Activated CD8-positive, alpha-beta memory T cell treated with anti-CD3 and anti-CD28 coated beads for 36 hours (primary cell): ENCODE measurements around the gene FGF12. TPM values are rescaled to one million over a fixed set of nuclear protein-coding genes. Genes with fewer than 3 reads are reported as not detected.
"Not testable (repeated sequence)": the region's sequence is repeated elsewhere in the genome, so short reads cannot be mapped to it uniquely, and the experiment has no call there.

Experiments
- CTCF ChIA-PET: fragments of 350-600 bp; sonication (Branson Sonifier 250); formaldehyde crosslinking; loops from one replicate; lab custom pipeline; 2021; ENCODE audit warnings: antibody characterized with exemption; lab: Charles Lee
- POLR2A ChIA-PET: fragments of 350-600 bp; sonication (Branson Sonifier 250); formaldehyde crosslinking; loops from one replicate; lab custom pipeline; 2021; ENCODE audit warnings: antibody characterized with exemption; lab: Charles Lee
- total RNA-seq, 2 experiments: library from RNA; stranded (reverse); gene quantifications; one replicate each; pipeline ENCODE4 v1.2.3, GENCODE V29; 2021

The FGF12 gene
- total RNA-seq, 2 experiments from 2014 or later = not detected

GRCh38 chr3:192608726-192609600 lies 118.4 kb downstream of the FGF12 start:
- ChIA-PET CTCF (no interaction called here), POLR2A (no interaction called here)

- CTCF ChIA-PET = no interaction called here
Measured at GRCh38 chr3:192607798-192608197, 119.5 kb downstream of the FGF12 start.

GRCh38 chr3:192597913-192598312 lies 129.4 kb downstream of the FGF12 start:
- ChIA-PET POLR2A (no interaction called here), CTCF (no interaction called here)

More at GRCh38 chr3:192607798-192608197, 119.5 kb downstream of the FGF12 start:
- POLR2A ChIA-PET = no interaction called here

- ChIA-PET POLR2A (no interaction called here), CTCF (no interaction called here)
Measured at GRCh38 chr3:192597506-192597905, 129.8 kb downstream of the FGF12 start.

DNA sequence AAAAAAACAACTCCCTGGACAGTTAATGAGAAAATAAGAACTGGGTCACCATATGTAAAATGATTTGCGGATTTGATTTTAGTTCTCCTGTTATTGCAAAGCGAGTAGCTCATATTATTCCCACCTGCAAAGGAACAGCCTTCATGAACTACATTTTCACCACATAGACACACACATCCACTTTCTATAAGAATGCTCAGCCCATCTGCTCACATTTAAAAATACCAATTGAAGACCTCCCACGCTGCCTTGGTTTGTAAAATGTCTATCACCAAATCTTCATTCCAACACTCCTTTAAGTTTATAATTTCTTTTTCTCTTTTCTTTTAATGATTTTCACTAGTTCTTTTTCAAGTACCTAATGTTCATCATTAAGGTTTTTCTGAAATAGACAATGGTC lies 148.6 kb downstream of the FGF12 start:
- ChIA-PET CTCF (no interaction called here), POLR2A (no interaction called here)

DNA sequence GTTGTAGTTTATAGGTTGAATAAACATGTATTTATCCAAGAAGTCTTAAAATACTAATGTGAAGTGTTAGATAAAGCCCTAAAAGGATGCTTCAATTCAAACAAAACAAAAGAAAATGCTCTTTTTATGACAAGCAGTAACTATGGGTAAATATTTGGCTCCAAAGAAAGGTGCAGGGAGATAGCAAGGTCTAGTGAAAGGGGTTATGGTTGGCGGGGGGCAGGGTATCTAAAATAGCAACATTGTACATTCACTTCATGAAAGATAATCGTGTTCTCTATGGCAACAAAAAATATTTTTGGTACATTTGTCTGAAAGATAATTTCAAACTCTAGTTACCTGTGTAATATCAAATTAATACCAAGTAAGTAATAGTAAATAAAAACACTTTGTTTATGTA lies 149.5 kb downstream of the FGF12 start:
- ChIA-PET CTCF (no interaction called here), POLR2A (no interaction called here)

DNA sequence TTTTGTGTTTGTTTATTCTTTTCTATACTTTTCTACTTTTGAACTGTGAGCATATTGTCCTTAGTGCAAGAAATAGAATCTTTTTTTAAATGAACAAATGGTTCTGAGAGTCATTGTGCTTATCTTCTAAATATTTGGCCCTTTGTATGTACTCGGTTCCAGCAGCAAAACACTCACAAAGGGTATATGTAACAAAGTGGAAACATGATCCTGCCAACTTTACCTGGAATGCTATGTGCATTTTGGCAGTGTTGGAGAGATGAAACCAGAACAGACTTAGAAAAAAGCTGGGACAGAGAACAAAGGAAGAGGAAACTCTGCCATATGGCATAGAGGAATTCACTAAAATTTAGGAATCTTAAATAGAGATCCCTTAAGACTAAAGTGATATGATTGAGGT lies 150.1 kb downstream of the FGF12 start:
- ChIA-PET CTCF (no interaction called here), POLR2A (no interaction called here)

GRCh38 chr3:192576704-192577103 lies 150.6 kb downstream of the FGF12 start:
- CTCF ChIA-PET = not testable (repeated sequence)

GRCh38 chr3:192575879-192576506 lies 151.3 kb downstream of the FGF12 start:
- POLR2A ChIA-PET = no interaction called here
- CTCF ChIA-PET = no interaction called here

More at GRCh38 chr3:192576704-192577103, 150.6 kb downstream of the FGF12 start:
- POLR2A ChIA-PET = not testable (repeated sequence)

DNA sequence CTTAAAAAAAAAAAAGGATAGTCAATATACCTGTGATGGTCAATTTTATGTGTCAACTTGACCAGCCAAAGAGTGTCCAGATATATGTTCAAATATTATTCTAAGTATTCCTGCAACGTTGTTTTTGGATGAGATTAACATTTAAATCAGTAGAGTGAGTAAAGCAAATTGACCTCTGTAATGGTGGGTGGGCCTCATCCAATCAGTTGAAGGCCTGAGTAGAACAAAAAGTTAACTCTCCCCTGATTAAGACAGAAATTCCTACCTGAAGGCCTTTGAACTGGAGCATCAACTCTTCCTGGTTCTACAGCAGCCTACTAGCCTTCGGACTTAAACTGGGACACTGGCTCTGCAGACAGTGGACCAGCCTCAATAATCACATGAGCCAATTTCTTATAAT lies 154.1 kb downstream of the FGF12 start:
- POLR2A ChIA-PET = no interaction called here

GRCh38 chr3:192570821-192571791 lies 156.2 kb downstream of the FGF12 start:
- CTCF ChIA-PET = no interaction called here

More for the DNA sequence above, 154.1 kb downstream of the FGF12 start:
- CTCF ChIA-PET = no interaction called here

DNA sequence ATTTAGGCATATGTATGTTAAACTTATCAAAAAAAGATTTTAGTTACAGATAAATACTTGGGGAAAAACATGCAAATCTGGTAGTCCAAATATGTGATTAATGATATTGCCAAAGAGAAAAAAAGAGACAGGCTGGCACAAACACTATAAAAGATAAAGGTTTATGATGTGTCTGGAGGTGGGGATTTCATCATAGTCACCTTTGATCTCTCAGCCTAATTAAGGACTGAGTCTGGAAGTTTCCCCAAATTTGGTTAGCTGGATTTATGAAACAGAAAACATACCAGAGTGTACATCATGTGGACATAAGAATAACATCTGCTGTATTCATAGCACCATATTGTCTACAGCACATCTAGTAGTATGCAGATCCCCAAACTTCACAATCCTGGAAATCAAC lies 157.0 kb downstream of the FGF12 start:
- ChIA-PET CTCF (no interaction called here), POLR2A (no interaction called here)

More at GRCh38 chr3:192570821-192571791, 156.2 kb downstream of the FGF12 start:
- POLR2A ChIA-PET = no interaction called here

- CTCF ChIA-PET = interaction anchor here (0.8 kb wide), 1 partner anchor 244 kb away, joined by 3 read pairs; no protein-coding TSS in a partner anchor
- POLR2A ChIA-PET = no interaction called here
Measured at GRCh38 chr3:192566706-192567290, 160.5 kb downstream of the FGF12 start.

DNA sequence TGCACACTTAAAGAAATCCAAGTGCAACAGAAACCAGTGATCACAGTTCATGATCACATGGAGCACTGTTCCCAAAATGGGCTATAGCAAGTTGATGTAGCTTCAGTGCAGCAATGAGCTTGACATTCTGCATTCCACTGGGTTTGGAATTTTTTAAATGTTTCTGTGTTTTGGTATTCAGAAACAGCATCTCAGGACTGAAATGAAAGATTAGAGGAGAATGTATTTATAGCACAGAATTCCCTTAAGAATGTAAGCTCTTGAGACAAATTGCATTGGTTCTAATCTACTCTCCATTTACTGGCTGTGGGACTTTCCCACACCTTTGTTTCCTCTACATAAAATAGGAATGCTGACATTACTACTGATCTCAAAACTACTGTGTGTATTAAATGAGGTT lies 162.7 kb downstream of the FGF12 start:
- POLR2A ChIA-PET = interaction anchor here (0.5 kb wide), 1 partner anchor 458 kb away, joined by 4 read pairs; no protein-coding TSS in a partner anchor

GRCh38 chr3:192563417-192563816 lies 163.9 kb downstream of the FGF12 start:
- ChIA-PET POLR2A (no interaction called here), CTCF (no interaction called here)

More for the DNA sequence above, 162.7 kb downstream of the FGF12 start:
- CTCF ChIA-PET = no interaction called here

GRCh38 chr3:192553707-192554106 lies 173.6 kb downstream of the FGF12 start:
- ChIA-PET CTCF (no interaction called here), POLR2A (no interaction called here)

DNA sequence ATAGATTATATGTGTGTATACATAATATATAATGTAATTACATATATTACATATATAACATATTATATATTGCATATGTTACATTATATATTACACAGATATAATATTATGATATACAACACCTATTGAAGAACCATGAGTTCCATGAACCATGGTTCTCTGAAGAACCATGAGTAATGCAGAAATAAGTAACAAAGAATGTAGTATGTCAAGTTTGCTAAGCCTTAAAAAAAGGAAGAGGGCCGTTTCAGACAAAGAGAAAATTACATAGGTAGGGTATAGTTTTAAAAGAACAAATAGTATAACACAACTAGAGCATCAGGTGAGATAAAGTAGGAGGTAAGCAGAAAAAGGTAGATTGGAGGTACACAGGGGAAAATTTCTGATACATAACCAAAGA lies 177.0 kb downstream of the FGF12 start:
- CTCF ChIA-PET = no interaction called here
- POLR2A ChIA-PET = no interaction called here

GRCh38 chr3:192545333-192545732 lies 182.0 kb downstream of the FGF12 start:
- CTCF ChIA-PET = no interaction called here
- POLR2A ChIA-PET = no interaction called here

GRCh38 chr3:192543163-192543562 lies 184.2 kb downstream of the FGF12 start:
- ChIA-PET POLR2A (no interaction called here), CTCF (no interaction called here)
